ENCODE measurements around the gene KCNC3. TPM values are rescaled to one million over a fixed set of nuclear protein-coding genes. Genes with fewer than 3 reads are reported as not detected.

The KCNC3 gene
- total RNA-seq, 1 experiment from 2014 or later = not detected

- DNase-seq (ENCODE audit: low read depth) = no peak
Measured at GRCh38 chr19:50327461-50328223, 1.5 kb downstream of the KCNC3 start.

- DNase-seq (ENCODE audit: low read depth) = no peak
Measured at GRCh38 chr19:50327013-50327412, 2.2 kb downstream of the KCNC3 start.

- no peak for DNase-seq (ENCODE audit: low read depth)
Measured at GRCh38 chr19:50326101-50326664, 3.0 kb downstream of the KCNC3 start.

- no peak for DNase-seq (ENCODE audit: low read depth)
Measured at GRCh38 chr19:50325310-50326100, 3.7 kb downstream of the KCNC3 start.

GRCh38 chr19:50324331-50324730, 4.8 kb downstream of the KCNC3 start:
- no peak for DNase-seq (ENCODE audit: low read depth)

GRCh38 chr19:50323782-50324133, 5.4 kb downstream of the KCNC3 start:
- DNase-seq (ENCODE audit: low read depth) = no peak

- no peak for DNase-seq (ENCODE audit: low read depth)
Measured at GRCh38 chr19:50322931-50323781, 6.0 kb downstream of the KCNC3 start.

- no peak for DNase-seq (ENCODE audit: low read depth)
Measured at GRCh38 chr19:50322234-50322633, 6.9 kb downstream of the KCNC3 start.

- DNase-seq (ENCODE audit: low read depth) = no peak
Measured at GRCh38 chr19:50321831-50322230, 7.3 kb downstream of the KCNC3 start.

GRCh38 chr19:50320596-50320995, 8.6 kb downstream of the KCNC3 start:
- DNase-seq (ENCODE audit: low read depth) = no peak

GRCh38 chr19:50320051-50320450, 9.1 kb downstream of the KCNC3 start:
- DNase-seq (ENCODE audit: low read depth) = no peak

- DNase-seq (ENCODE audit: low read depth) = no peak
Measured at GRCh38 chr19:50319156-50319555, 10.0 kb downstream of the KCNC3 start.

- DNase-seq (ENCODE audit: low read depth) = no peak
Measured at GRCh38 chr19:50318438-50318837, 10.7 kb downstream of the KCNC3 start.

- DNase-seq (ENCODE audit: low read depth) = no peak
Measured at GRCh38 chr19:50317115-50317514, 12.1 kb downstream of the KCNC3 start.

GRCh38 chr19:50315773-50316448, 13.3 kb downstream of the KCNC3 start:
- DNase-seq (ENCODE audit: low read depth) = no peak

- DNase-seq (ENCODE audit: low read depth) = no peak
Measured at GRCh38 chr19:50314724-50315708, 14.2 kb downstream of the KCNC3 start.

GRCh38 chr19:50313812-50314536, 15.2 kb downstream of the KCNC3 start:
- no peak for DNase-seq (ENCODE audit: low read depth)

- no peak for DNase-seq (ENCODE audit: low read depth)
Measured at GRCh38 chr19:50312967-50313811, 16.0 kb downstream of the KCNC3 start.
